Left ventricle myocardium inferior (tissue), 1 donor: ENCODE data around the gene CRY1. TPM values are rescaled to one million over a fixed set of nuclear protein-coding genes. Genes with fewer than 3 reads are reported as not detected.

Source experiments
- DNase-seq: peaks from one replicate; pipeline ENCODE4 v3.0.0-alpha.2; 2020
- H3K27ac ChIP-seq: fragments of 200-600 bp; replicated peaks from 2 replicates; pipeline ENCODE4 v1.8.0; 2021
- H3K27me3 ChIP-seq: fragments of 200-600 bp; 2 replicates; pipeline ENCODE4 v1.8.0; 2021; ENCODE audit warnings: low read depth
- H3K36me3 ChIP-seq: fragments of 200-600 bp; 2 replicates; pipeline ENCODE4 v1.8.0; 2021
- H3K4me1 ChIP-seq: fragments of 200-600 bp; 2 replicates; pipeline ENCODE4 v1.8.0; 2021
- H3K4me3 ChIP-seq: fragments of 200-600 bp; 2 replicates; pipeline ENCODE4 v1.8.0; 2021; ENCODE audit warnings: mild to moderate bottlenecking, moderate library complexity
- H3K9me3 ChIP-seq: fragments of 200-600 bp; replicated peaks from 2 replicates; pipeline ENCODE4 v1.8.0; 2021
- intact Hi-C: fragments of 100-400 bp; cut with micrococcal nuclease; formaldehyde crosslinking; loops from one replicate; pipeline ENCODE4 v1.11.0; 2022
- total RNA-seq: library from RNA; stranded (reverse); fragmentation: NEBNext Ultra II Directional; extraction: Animal tissue kit (Norgen Biotek cat#: 25700); gene quantifications from one replicate; pipeline ENCODE4 v1.2.1, GENCODE V29; 2021
- TF ChIP-seq, protein P1 (sequence below): fragments of 200-600 bp; IDR thresholded peaks from 2 replicates; pipeline ENCODE4 v1.8.0; 2021; ENCODE audit warnings: antibody characterized with exemption, mild to moderate bottlenecking, borderline replicate concordance
- donor health status: DM: no; HTN: yes; CAD: no; lungs with severe emphysema.

Gene CRY1
- total RNA-seq, 1 donor from 2014 or later, result 10.0 TPM

DNA sequence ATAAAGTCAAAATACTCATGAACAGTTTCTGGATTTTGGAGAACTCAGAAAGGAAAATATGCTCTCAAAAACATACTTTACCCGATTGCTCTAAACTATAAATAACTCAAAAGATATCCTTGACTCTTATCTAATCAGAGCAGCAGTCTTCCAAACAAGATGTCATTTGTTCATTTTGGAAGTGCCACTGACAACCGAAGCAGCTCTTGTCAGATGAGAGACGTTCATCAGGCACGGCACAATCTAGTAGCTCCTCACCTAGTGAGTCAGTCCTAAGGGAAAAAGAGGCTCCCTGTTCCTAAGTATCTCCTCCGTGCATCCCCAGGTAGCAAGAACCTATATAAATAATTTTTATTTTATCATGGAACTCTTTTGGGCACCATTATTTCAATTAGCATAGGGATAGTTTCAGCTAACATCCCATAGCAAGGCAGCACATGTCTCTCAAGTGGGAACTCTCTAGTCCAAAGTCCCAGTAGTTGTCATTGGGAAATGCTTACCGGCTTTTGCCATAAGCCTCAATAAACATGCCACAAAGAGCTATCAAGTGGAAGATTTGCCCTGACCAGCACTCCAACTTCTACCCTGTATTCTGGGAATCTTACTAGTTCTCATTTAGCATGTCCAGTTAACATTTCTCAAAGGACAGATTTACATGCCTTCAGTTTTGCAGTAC, 151.7 kb downstream of the CRY1 start:
- Histone ChIP-seq H3K36me3 (no peaks in the 10 kb centered on the region), H3K27me3 (no peaks in the 10 kb centered on the region), H3K9me3 (no peaks in the 10 kb centered on the region), H3K27ac (no peak overlapping the region), H3K4me1 (peaks cover 10% of the 10 kb centered on the region), H3K4me3 (no peak overlapping the region)
- TF ChIP-seq, protein P1, sequence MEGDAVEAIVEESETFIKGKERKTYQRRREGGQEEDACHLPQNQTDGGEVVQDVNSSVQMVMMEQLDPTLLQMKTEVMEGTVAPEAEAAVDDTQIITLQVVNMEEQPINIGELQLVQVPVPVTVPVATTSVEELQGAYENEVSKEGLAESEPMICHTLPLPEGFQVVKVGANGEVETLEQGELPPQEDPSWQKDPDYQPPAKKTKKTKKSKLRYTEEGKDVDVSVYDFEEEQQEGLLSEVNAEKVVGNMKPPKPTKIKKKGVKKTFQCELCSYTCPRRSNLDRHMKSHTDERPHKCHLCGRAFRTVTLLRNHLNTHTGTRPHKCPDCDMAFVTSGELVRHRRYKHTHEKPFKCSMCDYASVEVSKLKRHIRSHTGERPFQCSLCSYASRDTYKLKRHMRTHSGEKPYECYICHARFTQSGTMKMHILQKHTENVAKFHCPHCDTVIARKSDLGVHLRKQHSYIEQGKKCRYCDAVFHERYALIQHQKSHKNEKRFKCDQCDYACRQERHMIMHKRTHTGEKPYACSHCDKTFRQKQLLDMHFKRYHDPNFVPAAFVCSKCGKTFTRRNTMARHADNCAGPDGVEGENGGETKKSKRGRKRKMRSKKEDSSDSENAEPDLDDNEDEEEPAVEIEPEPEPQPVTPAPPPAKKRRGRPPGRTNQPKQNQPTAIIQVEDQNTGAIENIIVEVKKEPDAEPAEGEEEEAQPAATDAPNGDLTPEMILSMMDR, result no peak
- no peak for DNase-seq
- intact Hi-C loops, result no loop called here

Other genes with a start within 250 kb of the CRY1 start
- gene TMEM263, start 137.6 kb downstream of the CRY1 start, total RNA-seq, result 35.8 TPM
- gene MTERF2, start 106.4 kb downstream of the CRY1 start, total RNA-seq, result 35.6 TPM